Mesenchymal stem cell (in vitro differentiated cells and primary cell): Measurements from ENCODE around the gene MEX3A.

Source experiments
- DNase-seq: peaks from one replicate; pipeline ENCODE4 v3.0.0-alpha.2; 2013
- H2AFZ ChIP-seq: one replicate; pipeline ENCODE4 v1.6.1; 2013; ENCODE audit warnings: low read depth, mild to moderate bottlenecking, control low read depth, inconsistent platforms, low read length, moderate library complexity
- H2AK5ac ChIP-seq: 2 replicates; pipeline ENCODE4 v1.6.1; 2013; ENCODE audit warnings: low read length, moderate library complexity, mild to moderate bottlenecking, inconsistent platforms; ENCODE audit not compliant: severe bottlenecking
- H2BK120ac ChIP-seq: one replicate; pipeline ENCODE4 v1.6.1; 2013; ENCODE audit warnings: low read depth, mild to moderate bottlenecking, inconsistent platforms, low read length, moderate library complexity
- H2BK12ac ChIP-seq, 2 experiments: one replicate each; pipeline ENCODE4 v1.6.1; 2013; ENCODE audit warnings: inconsistent platforms in 2 of 2, low read length in 2 of 2, mild to moderate bottlenecking in 2 of 2, moderate library complexity in 2 of 2, control low read depth in 1 of 2
- H2BK15ac ChIP-seq: one replicate; pipeline ENCODE4 v1.6.1; 2013; ENCODE audit warnings: mild to moderate bottlenecking, low read depth, inconsistent platforms; ENCODE audit not compliant: poor library complexity, severe bottlenecking
- H2BK5ac ChIP-seq: 2 replicates; pipeline ENCODE4 v1.6.1; 2013; ENCODE audit warnings: low read depth, mild to moderate bottlenecking, low read length, control low read depth, inconsistent platforms; ENCODE audit not compliant: poor library complexity, severe bottlenecking
- H3K14ac ChIP-seq, 2 experiments: one replicate each; pipeline ENCODE4 v1.6.1; 2013; ENCODE audit warnings: inconsistent platforms in 2 of 2, low read length in 2 of 2, control low read depth in 1 of 2, mild to moderate bottlenecking in 1 of 2, moderate library complexity in 1 of 2
- H3K18ac ChIP-seq, 2 experiments: one replicate each; pipeline ENCODE4 v1.6.1; 2013; ENCODE audit warnings: inconsistent platforms in 2 of 2, low read length in 2 of 2, control low read depth in 1 of 2, low read depth in 1 of 2, mild to moderate bottlenecking in 1 of 2
- H3K23ac ChIP-seq, 2 experiments: one replicate each; pipeline ENCODE4 v1.6.1; 2013; ENCODE audit warnings: inconsistent platforms in 2 of 2, low read length in 2 of 2, mild to moderate bottlenecking in 2 of 2, moderate library complexity in 2 of 2, control low read depth in 1 of 2
- H3K27ac ChIP-seq: 2 replicates; pipeline ENCODE4 v1.5.1; 2013; ENCODE audit warnings: mild to moderate bottlenecking, moderate library complexity, low read length, control low read depth, inconsistent platforms; ENCODE audit not compliant: poor library complexity, severe bottlenecking
- H3K27me3 ChIP-seq, 2 experiments: 2 replicates each; pipeline versions ENCODE4 v1.6.1 to v1.7.0; 2013; ENCODE audit warnings: low read length in 2 of 2, mild to moderate bottlenecking in 2 of 2, moderate library complexity in 2 of 2, control low read depth in 1 of 2, inconsistent platforms in 1 of 2; ENCODE audit not compliant: control insufficient read depth in 1 of 2, insufficient read depth in 1 of 2
- H3K36me3 ChIP-seq, 2 experiments: 2 replicates each; pipeline versions ENCODE4 v1.6.1 to v1.7.0; 2013; ENCODE audit warnings: low read length in 2 of 2, control low read depth in 1 of 2, inconsistent platforms in 1 of 2, low read depth in 1 of 2, mild to moderate bottlenecking in 1 of 2; ENCODE audit not compliant: insufficient read depth in 2 of 2, control insufficient read depth in 1 of 2
- H3K4ac ChIP-seq, 2 experiments: one replicate each; pipeline ENCODE4 v1.6.1; 2013; ENCODE audit warnings: inconsistent platforms in 2 of 2, low read length in 2 of 2, mild to moderate bottlenecking in 2 of 2, moderate library complexity in 2 of 2, control low read depth in 1 of 2, low read depth in 1 of 2
- H3K4me1 ChIP-seq: 2 replicates; pipeline ENCODE4 v1.6.1; 2013; ENCODE audit warnings: low read depth, low read length, control low read depth; ENCODE audit not compliant: control insufficient read depth, insufficient read depth
- H3K4me2 ChIP-seq: 2 replicates; pipeline ENCODE4 v1.6.1; 2013; ENCODE audit warnings: low read length, mild to moderate bottlenecking, inconsistent platforms; ENCODE audit not compliant: poor library complexity, severe bottlenecking
- H3K4me3 ChIP-seq, 2 experiments: 2 replicates each; pipeline versions ENCODE4 v1.5.1 to v1.7.0; 2013; ENCODE audit warnings: low read length in 2 of 2, mild to moderate bottlenecking in 2 of 2, control low read depth in 1 of 2, low read depth in 1 of 2; ENCODE audit not compliant: insufficient read depth in 1 of 2
- H3K79me1 ChIP-seq: replicated peaks from 2 replicates; pipeline ENCODE4 v1.6.1; 2013; ENCODE audit warnings: mild to moderate bottlenecking, control low read depth, low read length, inconsistent platforms; ENCODE audit not compliant: poor library complexity, severe bottlenecking
- H3K9ac ChIP-seq: 2 replicates; pipeline ENCODE4 v1.7.0; 2013; ENCODE audit warnings: mild to moderate bottlenecking, low read length, moderate library complexity
- H3K9me3 ChIP-seq: 2 replicates; pipeline ENCODE4 v1.7.0; 2013; ENCODE audit warnings: mild to moderate bottlenecking, low read length; ENCODE audit not compliant: control insufficient read depth
- H4K8ac ChIP-seq: one replicate; pipeline ENCODE4 v1.6.1; 2013; ENCODE audit warnings: inconsistent platforms, mild to moderate bottlenecking, low read length, moderate library complexity
- H4K91ac ChIP-seq: one replicate; pipeline ENCODE4 v1.6.1; 2013; ENCODE audit warnings: mild to moderate bottlenecking, low read length, inconsistent platforms
- WGBS: methylation state at CpG from one replicate; pipeline ENCODE4 v1.1.7; 2013; ENCODE audit warnings: mixed read lengths; 5-methylcytosine and 5-hydroxymethylcytosine counted together

MEX3A gene

GRCh38 chr1:156063997-156064285 lies 18.3 kb downstream of the MEX3A start:
- H2BK12ac ChIP-seq, result no peak overlapping the region

GRCh38 chr1:156062189-156062588 lies 20.1 kb downstream of the MEX3A start:
- Histone ChIP-seq H4K91ac (no peak overlapping the region), H3K23ac (no peak overlapping the region), H3K14ac (no peak overlapping the region), H2BK12ac (no peak overlapping the region), H2BK15ac (no peak overlapping the region), H3K4me3 (no peak overlapping the region), H3K4ac (no peak overlapping the region), H3K9ac (no peak overlapping the region), H3K27me3 (no peaks in the 10 kb centered on the region), H2BK120ac (no peak overlapping the region), H3K9me3 (no peaks in the 10 kb centered on the region), H3K4me2 (no peak overlapping the region), H3K79me1 (peaks cover 2% of the 10 kb centered on the region), H3K18ac (no peak overlapping the region), H2BK5ac (no peak overlapping the region), H3K36me3 (peaks cover 12 to 16% of the 10 kb centered on the region in 2 experiments), H2AK5ac (no peak overlapping the region), H4K8ac (no peak overlapping the region), H3K4me1 (peaks cover 12% of the 10 kb centered on the region), H2AFZ (no peak overlapping the region), H3K27ac (no peak overlapping the region)
- peak; percentile 21 for DNase-seq
- 18% methylated on average over 1 of the region's 3 CpGs for WGBS

More at GRCh38 chr1:156063997-156064285, 18.3 kb downstream of the MEX3A start:
- Histone ChIP-seq H3K14ac (no peak overlapping the region), H3K79me1 (no peaks in the 10 kb centered on the region), H3K27ac (no peak overlapping the region), H3K9ac (no peak overlapping the region), H2BK5ac (no peak overlapping the region), H3K23ac (no peak overlapping the region), H3K18ac (no peak overlapping the region), H3K9me3 (no peaks in the 10 kb centered on the region), H2AK5ac (no peak overlapping the region), H4K91ac (no peak overlapping the region), H4K8ac (no peak overlapping the region), H3K4me1 (peaks cover 12% of the 10 kb centered on the region), H3K27me3 (no peaks in the 10 kb centered on the region), H2AFZ (no peak overlapping the region), H2BK15ac (no peak overlapping the region), H3K4ac (no peak overlapping the region), H3K4me2 (no peak overlapping the region), H3K36me3 (no peaks in the 10 kb centered on the region), H3K4me3 (no peak overlapping the region), H2BK120ac (no peak overlapping the region)
- DNase-seq, result peak; percentile 58
- WGBS, result 33% methylated on average over 1 of the region's 2 CpGs

GRCh38 chr1:156060937-156061636 lies 21.2 kb downstream of the MEX3A start, which contains the start of gene RAB25:
TSS of gene RAB25 (plus strand) at chr1:156061160. CDS start at chr1:156061401, 241 bp downstream.
- no peak within 1 kb of the TSS for H4K8ac ChIP-seq
- H2BK15ac ChIP-seq, result no peak within 1 kb of the TSS
- H2AK5ac ChIP-seq, result no peak within 1 kb of the TSS
- no peak within 1 kb of the TSS for H3K14ac ChIP-seq
- no peak within 1 kb of the TSS for H3K4ac ChIP-seq
- H3K4me1 ChIP-seq, result peaks cover 12% of the 10 kb centered on the region
- H3K79me1 ChIP-seq, result peaks cover 5% of the 10 kb centered on the region
- H2AFZ ChIP-seq, result no peak within 1 kb of the TSS
- H3K36me3 ChIP-seq, result peaks cover 12 to 20% of the 10 kb centered on the region in 2 experiments
- no peak within 1 kb of the TSS for H3K23ac ChIP-seq
- H4K91ac ChIP-seq, result no peak within 1 kb of the TSS
- no peak within 1 kb of the TSS for H3K27ac ChIP-seq
- no peak within 1 kb of the TSS for H3K4me2 ChIP-seq
- H2BK120ac ChIP-seq, result no peak within 1 kb of the TSS
- H2BK5ac ChIP-seq, result no peak within 1 kb of the TSS
- H3K9ac ChIP-seq, result no peak within 1 kb of the TSS
- no peak for DNase-seq
- H3K27me3 ChIP-seq, result no peaks in the 10 kb centered on the region
- 42% methylated on average over 11 of the region's 11 CpGs for WGBS
- H3K4me3 ChIP-seq, result no peak within 1 kb of the TSS
- no peak within 1 kb of the TSS for H3K18ac ChIP-seq
- H2BK12ac ChIP-seq, result no peak within 1 kb of the TSS
- H3K9me3 ChIP-seq, result no peaks in the 10 kb centered on the region

GRCh38 chr1:156056326-156056849 lies 25.9 kb downstream of the MEX3A start:
- no peak overlapping the region for H4K8ac ChIP-seq
- no peak overlapping the region for H2BK15ac ChIP-seq
- no peaks in the 10 kb centered on the region for H3K27me3 ChIP-seq
- no peak overlapping the region for H2BK5ac ChIP-seq
- no peak overlapping the region for H3K4ac ChIP-seq
- WGBS, result 100% methylated on average over 1 of the region's 1 CpG
- H2AK5ac ChIP-seq, result no peak overlapping the region
- H3K14ac ChIP-seq, result no peak overlapping the region
- H3K79me1 ChIP-seq, result peaks cover 18% of the 10 kb centered on the region
- peaks cover 11% of the 10 kb centered on the region for H3K4me1 ChIP-seq
- no peak overlapping the region for H3K18ac ChIP-seq
- peak overlapping the region; percentile 93 for H3K9ac ChIP-seq
- H3K9me3 ChIP-seq, result no peaks in the 10 kb centered on the region
- H3K36me3 ChIP-seq, result peaks cover 14 to 20% of the 10 kb centered on the region in 2 experiments
- H3K23ac ChIP-seq, result peak overlapping the region in 1 of 2 experiments; percentile 75
- H2BK12ac ChIP-seq, result peak overlapping the region in 1 of 2 experiments; percentile 31
- H2AFZ ChIP-seq, result no peak overlapping the region
- H4K91ac ChIP-seq, result no peak overlapping the region
- DNase-seq, result no peak
- H2BK120ac ChIP-seq, result no peak overlapping the region
- H3K27ac ChIP-seq, result no peak overlapping the region
- no peak overlapping the region for H3K4me2 ChIP-seq
- H3K4me3 ChIP-seq, result no peak overlapping the region
